ENCODE results near the gene MYO5B.
"Not testable (repeated sequence)": the region's sequence is repeated elsewhere in the genome, so short reads cannot be mapped to it uniquely, and the experiment has no call there.

Gene MYO5B

GRCh38 chr18:49892148-49892924, 302.6 kb downstream of the MYO5B start:
- H3K36me3 ChIP-seq (ENCODE audit: control insufficient read depth in 1 of 2, insufficient read depth in 2 of 2, low read length in 2 of 2): no peaks in the 10 kb centered on the region
- H3K27me3 ChIP-seq (ENCODE audit: low read depth, low read length): no peaks in the 10 kb centered on the region
- H3K4me1 ChIP-seq (ENCODE audit: control insufficient read depth in 1 of 2, insufficient read depth in 2 of 2, low read length in 2 of 2): no peaks in the 10 kb centered on the region
- no peaks in the 10 kb centered on the region for H3K9me3 ChIP-seq (ENCODE audit: control insufficient read depth in 1 of 2, low read length in 2 of 2)
- H3K4me3 ChIP-seq (ENCODE audit: low read depth in 1 of 2, low read length in 2 of 2): no peak overlapping the region
- H3K27ac ChIP-seq (ENCODE audit: low read length): no peak overlapping the region

- Histone ChIP-seq H3K9me3 (ENCODE audit: control insufficient read depth in 1 of 2, low read length in 2 of 2) (no peaks in the 10 kb centered on the region), H3K36me3 (ENCODE audit: control insufficient read depth in 1 of 2, insufficient read depth in 2 of 2, low read length in 2 of 2) (no peaks in the 10 kb centered on the region), H3K4me1 (ENCODE audit: control insufficient read depth in 1 of 2, insufficient read depth in 2 of 2, low read length in 2 of 2) (no peaks in the 10 kb centered on the region), H3K27ac (ENCODE audit: low read length) (no peak overlapping the region), H3K27me3 (ENCODE audit: low read depth, low read length) (no peaks in the 10 kb centered on the region), H3K4me3 (ENCODE audit: low read depth in 1 of 2, low read length in 2 of 2) (no peak overlapping the region)
Observed at GRCh38 chr18:49890041-49890440, 304.9 kb downstream of the MYO5B start.

- not testable (repeated sequence) for H3K9me3 ChIP-seq (ENCODE audit: control insufficient read depth in 1 of 2, low read length in 2 of 2); H3K4me1 ChIP-seq (ENCODE audit: control insufficient read depth in 1 of 2, insufficient read depth in 2 of 2, low read length in 2 of 2); H3K4me3 ChIP-seq (ENCODE audit: low read depth in 1 of 2, low read length in 2 of 2); H3K36me3 ChIP-seq (ENCODE audit: control insufficient read depth in 1 of 2, insufficient read depth in 2 of 2, low read length in 2 of 2); H3K27ac ChIP-seq (ENCODE audit: low read length); H3K27me3 ChIP-seq (ENCODE audit: low read depth, low read length)
Observed at GRCh38 chr18:49889552-49889951, 305.4 kb downstream of the MYO5B start.

- H3K4me3 ChIP-seq (ENCODE audit: low read depth in 1 of 2, low read length in 2 of 2): no peak overlapping the region
- H3K36me3 ChIP-seq (ENCODE audit: control insufficient read depth in 1 of 2, insufficient read depth in 2 of 2, low read length in 2 of 2): no peaks in the 10 kb centered on the region
- H3K27me3 ChIP-seq (ENCODE audit: low read depth, low read length): no peaks in the 10 kb centered on the region
- H3K27ac ChIP-seq (ENCODE audit: low read length): no peak overlapping the region
- H3K4me1 ChIP-seq (ENCODE audit: control insufficient read depth in 1 of 2, insufficient read depth in 2 of 2, low read length in 2 of 2): no peaks in the 10 kb centered on the region
- H3K9me3 ChIP-seq (ENCODE audit: control insufficient read depth in 1 of 2, low read length in 2 of 2): no peaks in the 10 kb centered on the region
Observed at GRCh38 chr18:49886891-49887764, 307.8 kb downstream of the MYO5B start.

GRCh38 chr18:49884959-49885358, 310.0 kb downstream of the MYO5B start:
- Histone ChIP-seq H3K36me3 (ENCODE audit: control insufficient read depth in 1 of 2, insufficient read depth in 2 of 2, low read length in 2 of 2) (no peaks in the 10 kb centered on the region), H3K27ac (ENCODE audit: low read length) (no peak overlapping the region), H3K4me3 (ENCODE audit: low read depth in 1 of 2, low read length in 2 of 2) (no peak overlapping the region), H3K9me3 (ENCODE audit: control insufficient read depth in 1 of 2, low read length in 2 of 2) (no peaks in the 10 kb centered on the region), H3K4me1 (ENCODE audit: control insufficient read depth in 1 of 2, insufficient read depth in 2 of 2, low read length in 2 of 2) (no peaks in the 10 kb centered on the region), H3K27me3 (ENCODE audit: low read depth, low read length) (no peaks in the 10 kb centered on the region)

GRCh38 chr18:49884465-49884864, 310.5 kb downstream of the MYO5B start:
- Histone ChIP-seq H3K27ac (ENCODE audit: low read length) (no peak overlapping the region), H3K36me3 (ENCODE audit: control insufficient read depth in 1 of 2, insufficient read depth in 2 of 2, low read length in 2 of 2) (no peaks in the 10 kb centered on the region), H3K9me3 (ENCODE audit: control insufficient read depth in 1 of 2, low read length in 2 of 2) (no peaks in the 10 kb centered on the region), H3K4me1 (ENCODE audit: control insufficient read depth in 1 of 2, insufficient read depth in 2 of 2, low read length in 2 of 2) (no peaks in the 10 kb centered on the region), H3K27me3 (ENCODE audit: low read depth, low read length) (no peaks in the 10 kb centered on the region), H3K4me3 (ENCODE audit: low read depth in 1 of 2, low read length in 2 of 2) (no peak overlapping the region)

- H3K4me1 ChIP-seq (ENCODE audit: control insufficient read depth in 1 of 2, insufficient read depth in 2 of 2, low read length in 2 of 2): no peaks in the 10 kb centered on the region
- no peak overlapping the region for H3K27ac ChIP-seq (ENCODE audit: low read length)
- no peaks in the 10 kb centered on the region for H3K9me3 ChIP-seq (ENCODE audit: control insufficient read depth in 1 of 2, low read length in 2 of 2)
- no peaks in the 10 kb centered on the region for H3K27me3 ChIP-seq (ENCODE audit: low read depth, low read length)
- no peaks in the 10 kb centered on the region for H3K36me3 ChIP-seq (ENCODE audit: control insufficient read depth in 1 of 2, insufficient read depth in 2 of 2, low read length in 2 of 2)
- no peak overlapping the region for H3K4me3 ChIP-seq (ENCODE audit: low read depth in 1 of 2, low read length in 2 of 2)
Observed at GRCh38 chr18:49880661-49881060, 314.3 kb downstream of the MYO5B start.

GRCh38 chr18:49879271-49879580, 315.7 kb downstream of the MYO5B start:
- H3K4me3 ChIP-seq (ENCODE audit: low read depth in 1 of 2, low read length in 2 of 2): no peak overlapping the region
- no peaks in the 10 kb centered on the region for H3K27me3 ChIP-seq (ENCODE audit: low read depth, low read length)
- no peak overlapping the region for H3K27ac ChIP-seq (ENCODE audit: low read length)
- no peaks in the 10 kb centered on the region for H3K36me3 ChIP-seq (ENCODE audit: control insufficient read depth in 1 of 2, insufficient read depth in 2 of 2, low read length in 2 of 2)
- H3K9me3 ChIP-seq (ENCODE audit: control insufficient read depth in 1 of 2, low read length in 2 of 2): no peaks in the 10 kb centered on the region
- no peaks in the 10 kb centered on the region for H3K4me1 ChIP-seq (ENCODE audit: control insufficient read depth in 1 of 2, insufficient read depth in 2 of 2, low read length in 2 of 2)

- Histone ChIP-seq H3K27me3 (ENCODE audit: low read depth, low read length) (no peaks in the 10 kb centered on the region), H3K9me3 (ENCODE audit: control insufficient read depth in 1 of 2, low read length in 2 of 2) (no peaks in the 10 kb centered on the region), H3K4me3 (ENCODE audit: low read depth in 1 of 2, low read length in 2 of 2) (no peak overlapping the region), H3K27ac (ENCODE audit: low read length) (no peak overlapping the region), H3K4me1 (ENCODE audit: control insufficient read depth in 1 of 2, insufficient read depth in 2 of 2, low read length in 2 of 2) (no peaks in the 10 kb centered on the region), H3K36me3 (ENCODE audit: control insufficient read depth in 1 of 2, insufficient read depth in 2 of 2, low read length in 2 of 2) (no peaks in the 10 kb centered on the region)
Observed at GRCh38 chr18:49878567-49879270, 316.2 kb downstream of the MYO5B start.

- no peaks in the 10 kb centered on the region for H3K27me3 ChIP-seq (ENCODE audit: low read depth, low read length)
- H3K4me1 ChIP-seq (ENCODE audit: control insufficient read depth in 1 of 2, insufficient read depth in 2 of 2, low read length in 2 of 2): no peaks in the 10 kb centered on the region
Observed at GRCh38 chr18:49878015-49878414, 316.9 kb downstream of the MYO5B start.

GRCh38 chr18:49876536-49876935, 318.4 kb downstream of the MYO5B start:
- Histone ChIP-seq H3K27ac (ENCODE audit: low read length) (no peak overlapping the region), H3K4me1 (ENCODE audit: control insufficient read depth in 1 of 2, insufficient read depth in 2 of 2, low read length in 2 of 2) (no peaks in the 10 kb centered on the region), H3K9me3 (ENCODE audit: control insufficient read depth in 1 of 2, low read length in 2 of 2) (no peaks in the 10 kb centered on the region), H3K36me3 (ENCODE audit: control insufficient read depth in 1 of 2, insufficient read depth in 2 of 2, low read length in 2 of 2) (no peaks in the 10 kb centered on the region), H3K4me3 (ENCODE audit: low read depth in 1 of 2, low read length in 2 of 2) (no peak overlapping the region), H3K27me3 (ENCODE audit: low read depth, low read length) (no peaks in the 10 kb centered on the region)

More at GRCh38 chr18:49878015-49878414, 316.9 kb downstream of the MYO5B start:
- no peak overlapping the region for H3K27ac ChIP-seq (ENCODE audit: low read length)
- no peaks in the 10 kb centered on the region for H3K9me3 ChIP-seq (ENCODE audit: control insufficient read depth in 1 of 2, low read length in 2 of 2)
- no peak overlapping the region for H3K4me3 ChIP-seq (ENCODE audit: low read depth in 1 of 2, low read length in 2 of 2)
- no peaks in the 10 kb centered on the region for H3K36me3 ChIP-seq (ENCODE audit: control insufficient read depth in 1 of 2, insufficient read depth in 2 of 2, low read length in 2 of 2)

All from muscle layer of duodenum (tissue), 2 donors.